ENCODE measurements around the gene TOMM6. TPM values are rescaled to one million over a fixed set of nuclear protein-coding genes. Genes with fewer than 3 reads are reported as not detected.
"Not testable (repeated sequence)": the region's sequence is repeated elsewhere in the genome, so short reads cannot be mapped to it uniquely, and the experiment has no call there.

Gene TOMM6
- total RNA-seq, 1 donor from 2014 or later, result 85.6 TPM

GRCh38 chr6:41766043-41766664, 21.3 kb upstream of the TOMM6 start:
- not testable (repeated sequence) for DNase-seq

GRCh38 chr6:41767112-41767833, 20.2 kb upstream of the TOMM6 start:
- DNase-seq, result peak; percentile 65

- no peak for DNase-seq
Measured at GRCh38 chr6:41768545-41769308, 18.8 kb upstream of the TOMM6 start.

- DNase-seq, result no peak
Measured at GRCh38 chr6:41769376-41769775, 18.1 kb upstream of the TOMM6 start.

- DNase-seq, result no peak
Measured at GRCh38 chr6:41770381-41771057, 17.0 kb upstream of the TOMM6 start.

GRCh38 chr6:41771058-41771983, 16.2 kb upstream of the TOMM6 start:
- DNase-seq, result no peak

GRCh38 chr6:41774841-41775240, 12.7 kb upstream of the TOMM6 start:
- no peak for DNase-seq

- no peak for DNase-seq
Measured at GRCh38 chr6:41775293-41775882, 12.1 kb upstream of the TOMM6 start.

- DNase-seq, result no peak
Measured at GRCh38 chr6:41777551-41778285, 9.8 kb upstream of the TOMM6 start.

- DNase-seq, result no peak
Measured at GRCh38 chr6:41778895-41779294, 8.6 kb upstream of the TOMM6 start.

GRCh38 chr6:41779336-41779735, 8.2 kb upstream of the TOMM6 start:
- peak; percentile 14 for DNase-seq

GRCh38 chr6:41779788-41780550, 7.5 kb upstream of the TOMM6 start, which contains the start of gene FRS3:
TSS of gene FRS3 (minus strand) at chr6:41779900. CDS start at chr6:41776987, 2,913 bp downstream.
- peak; percentile 98 for DNase-seq

GRCh38 chr6:41780551-41781365, 6.7 kb upstream of the TOMM6 start, which contains the start of gene PRICKLE4:
TSS of gene PRICKLE4 (plus strand) at chr6:41780782. CDS start at chr6:41783474, 2,692 bp downstream.
- peak; percentile 45 for DNase-seq

- DNase-seq, result peak; percentile 23
Measured at GRCh38 chr6:41781366-41781730, 6.1 kb upstream of the TOMM6 start.

- DNase-seq, result no peak
Measured at GRCh38 chr6:41783106-41783780, 4.3 kb upstream of the TOMM6 start.

- DNase-seq, result no peak
Measured at GRCh38 chr6:41784581-41785171, 2.8 kb upstream of the TOMM6 start.

- DNase-seq, result no peak
Measured at GRCh38 chr6:41785254-41785653, 2.2 kb upstream of the TOMM6 start.
